A549 (cell line): Measurements from ENCODE around the gene TMOD4.

Experiments used
- CEBPB ChIP-seq, 2 experiments: fragments of >200 bp in 1 of 2; sonication (Bioruptor Twin) in 1 of 2; formaldehyde crosslinking in 1 of 2; IDR thresholded peaks; 2 replicates each; pipeline ENCODE4 v1.6.1; 2012 to 2016
- CTCF ChIP-seq: fragments of >200 bp; sonication (Bioruptor Twin); formaldehyde crosslinking; IDR thresholded peaks from 3 replicates; pipeline ENCODE4 v1.5.1; 2016
- EP300 ChIP-seq, 2 experiments: fragments of >200 bp; sonication (Bioruptor Twin); formaldehyde crosslinking; IDR thresholded peaks; 2 replicates in 1 of 2; 3 replicates in 1 of 2; pipeline ENCODE4 v1.6.1; 2016 to 2017
- MAX ChIP-seq: IDR thresholded peaks from 2 replicates; pipeline ENCODE4 v1.6.1; 2012
- POLR2A ChIP-seq: IDR thresholded peaks from 2 replicates; pipeline ENCODE4 v1.6.1; 2012; ENCODE audit warnings: mild to moderate bottlenecking, low read length
- RNF2 ChIP-seq: fragments of 200-600 bp; sonication (generic); IDR thresholded peaks from 2 replicates; pipeline ENCODE4 v1.6.1; 2016; ENCODE audit warnings: low read depth, mild to moderate bottlenecking, antibody characterized with exemption, moderate library complexity, borderline replicate concordance
- SMC3 ChIP-seq: fragments of >200 bp; sonication (Bioruptor Twin); formaldehyde crosslinking; IDR thresholded peaks from 3 replicates; pipeline ENCODE4 v1.6.1; 2018; ENCODE audit warnings: inconsistent platforms
- ZSCAN20 ChIP-seq: fragments of 250-450 bp; sonication (Bioruptor Pico); IDR thresholded peaks from 2 replicates; pipeline ENCODE4 v1.8.0; 2022; ENCODE audit warnings: mild to moderate bottlenecking, moderate library complexity

- no peak for TF ChIP-seq CTCF
- TF ChIP-seq MAX: no peak
- TF ChIP-seq POLR2A: no peak
- TF ChIP-seq SMC3: no peak
- no peak for TF ChIP-seq ZSCAN20 (CRISPR knock-in tag)
- TF ChIP-seq RNF2: no peak
- TF ChIP-seq EP300 (IDR thresholded peaks at IDR 0.05): no peak
- TF ChIP-seq CEBPB (IDR thresholded peaks at IDR 0.05): no peak
Measured at GRCh38 chr1:151221616-151222015, 45.8 kb upstream of the TMOD4 start.
